Thyroid gland (tissue), 4 donors: ENCODE measurements around the gene HIGD2B.

ENCODE experiments used
- POLR2A ChIP-seq, 2 donors: fragments of 450-650 bp; IDR thresholded peaks; one replicate each; pipeline ENCODE4 v1.6.1; 2017; ENCODE audit warnings: antibody characterized with exemption in 2 of 2, mild to moderate bottlenecking in 2 of 2, moderate library complexity in 1 of 2
- TF ChIP-seq, protein P1 (sequence below), 6 experiments: fragments of 200-600 bp in 3 of 6; fragments of 450-650 bp in 3 of 6; sonication (generic) in 3 of 6; IDR thresholded peaks; one replicate each; pipeline ENCODE4 v1.5.1; 2016 to 2019; ENCODE audit warnings: antibody characterized with exemption in 6 of 6, mild to moderate bottlenecking in 2 of 6, inconsistent platforms in 1 of 6, moderate library complexity in 1 of 6

DNA sequence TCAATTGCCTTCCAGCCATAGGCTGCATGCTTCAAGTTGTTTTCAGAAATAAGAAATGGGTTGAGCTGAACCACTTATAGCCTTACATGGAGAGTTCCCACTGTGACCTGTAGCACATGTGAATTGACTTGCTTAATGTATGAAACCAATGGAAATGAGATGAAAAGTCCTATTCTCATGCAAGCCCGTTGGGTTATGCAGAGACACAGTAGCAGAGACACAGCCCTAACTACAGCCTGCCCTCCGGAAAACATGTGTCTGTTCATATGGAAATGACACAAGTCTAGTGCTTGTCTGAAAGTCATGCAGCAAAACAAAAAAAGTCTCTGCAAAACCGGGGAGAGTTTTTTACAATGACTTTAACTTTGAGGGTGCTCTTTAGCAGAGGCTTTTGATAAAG is 14.5 kb downstream of the HIGD2B start:
- TF ChIP-seq, protein P1, sequence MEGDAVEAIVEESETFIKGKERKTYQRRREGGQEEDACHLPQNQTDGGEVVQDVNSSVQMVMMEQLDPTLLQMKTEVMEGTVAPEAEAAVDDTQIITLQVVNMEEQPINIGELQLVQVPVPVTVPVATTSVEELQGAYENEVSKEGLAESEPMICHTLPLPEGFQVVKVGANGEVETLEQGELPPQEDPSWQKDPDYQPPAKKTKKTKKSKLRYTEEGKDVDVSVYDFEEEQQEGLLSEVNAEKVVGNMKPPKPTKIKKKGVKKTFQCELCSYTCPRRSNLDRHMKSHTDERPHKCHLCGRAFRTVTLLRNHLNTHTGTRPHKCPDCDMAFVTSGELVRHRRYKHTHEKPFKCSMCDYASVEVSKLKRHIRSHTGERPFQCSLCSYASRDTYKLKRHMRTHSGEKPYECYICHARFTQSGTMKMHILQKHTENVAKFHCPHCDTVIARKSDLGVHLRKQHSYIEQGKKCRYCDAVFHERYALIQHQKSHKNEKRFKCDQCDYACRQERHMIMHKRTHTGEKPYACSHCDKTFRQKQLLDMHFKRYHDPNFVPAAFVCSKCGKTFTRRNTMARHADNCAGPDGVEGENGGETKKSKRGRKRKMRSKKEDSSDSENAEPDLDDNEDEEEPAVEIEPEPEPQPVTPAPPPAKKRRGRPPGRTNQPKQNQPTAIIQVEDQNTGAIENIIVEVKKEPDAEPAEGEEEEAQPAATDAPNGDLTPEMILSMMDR (IDR thresholded peaks at IDR 0.05): no peak
- no peak for TF ChIP-seq POLR2A (IDR thresholded peaks at IDR 0.05)
